Stimulated activated CD8-positive, alpha-beta memory T cell treated with anti-CD3 and anti-CD28 coated beads, Interleukin-4, amount 100 ng/mL, for 1 hour (primary cell): ENCODE data around the gene RETN.

ENCODE experiments used
- DNase-seq, 2 donors: peaks; one replicate each; pipeline ENCODE4 v3.0.0-alpha.2; 2020; ENCODE audit warnings: low read depth in 2 of 2, low spot score in 1 of 2

Gene RETN

DNA sequence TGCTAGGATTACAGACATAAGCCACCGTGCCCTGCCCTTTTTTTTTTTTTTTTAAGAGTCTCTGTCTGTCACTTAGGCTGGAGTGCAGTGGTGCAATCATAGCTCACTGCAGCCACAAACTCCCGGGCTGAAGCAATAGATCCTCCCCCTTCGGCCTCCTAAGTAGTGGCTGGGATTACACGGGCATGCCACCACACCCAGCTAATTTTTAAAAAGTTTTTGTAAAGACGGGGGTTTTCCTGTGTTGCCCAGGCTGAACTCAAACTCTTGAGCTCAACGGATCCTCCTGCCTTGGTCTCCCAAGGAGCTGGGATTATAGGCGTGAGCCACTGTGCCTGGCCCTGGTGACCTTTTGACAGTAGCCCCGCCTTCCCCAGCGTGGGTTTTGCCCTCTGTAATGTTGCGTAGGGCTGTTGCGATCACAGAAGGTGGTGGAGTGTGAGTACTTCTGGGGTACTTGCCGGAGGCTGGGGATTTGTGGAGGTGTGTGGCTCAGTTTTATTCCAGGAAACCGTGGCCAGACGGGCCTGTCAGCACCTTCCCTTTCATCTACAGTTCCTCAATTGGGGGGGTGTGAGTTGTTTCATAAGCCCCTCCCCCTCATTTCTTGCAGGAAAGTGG, 11.6 kb upstream of the RETN start:
- no peak for DNase-seq

DNA sequence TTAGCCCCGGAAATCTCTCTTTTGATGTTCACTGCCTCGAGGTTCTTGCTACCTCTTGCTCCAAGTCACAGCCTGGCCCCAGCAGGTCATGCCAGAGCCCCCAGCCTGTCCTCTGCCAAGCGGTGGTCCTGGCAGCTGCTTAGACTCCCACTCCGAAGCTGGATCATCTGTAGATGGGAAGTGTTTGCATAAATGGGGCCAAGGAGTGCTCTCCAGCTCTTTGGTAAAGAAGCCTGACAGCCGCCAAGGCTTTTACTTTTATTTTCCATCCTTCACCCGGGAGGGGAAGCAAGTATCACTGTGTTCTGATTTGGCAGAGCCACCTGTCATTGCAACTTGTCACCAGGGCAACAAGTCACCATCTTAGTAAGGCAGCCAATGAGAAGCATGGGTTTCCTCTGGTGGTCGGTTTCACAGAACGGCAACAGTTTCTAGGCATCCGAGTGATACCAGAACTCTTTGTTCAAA, 10.6 kb upstream of the RETN start:
- DNase-seq = no peak

DNA sequence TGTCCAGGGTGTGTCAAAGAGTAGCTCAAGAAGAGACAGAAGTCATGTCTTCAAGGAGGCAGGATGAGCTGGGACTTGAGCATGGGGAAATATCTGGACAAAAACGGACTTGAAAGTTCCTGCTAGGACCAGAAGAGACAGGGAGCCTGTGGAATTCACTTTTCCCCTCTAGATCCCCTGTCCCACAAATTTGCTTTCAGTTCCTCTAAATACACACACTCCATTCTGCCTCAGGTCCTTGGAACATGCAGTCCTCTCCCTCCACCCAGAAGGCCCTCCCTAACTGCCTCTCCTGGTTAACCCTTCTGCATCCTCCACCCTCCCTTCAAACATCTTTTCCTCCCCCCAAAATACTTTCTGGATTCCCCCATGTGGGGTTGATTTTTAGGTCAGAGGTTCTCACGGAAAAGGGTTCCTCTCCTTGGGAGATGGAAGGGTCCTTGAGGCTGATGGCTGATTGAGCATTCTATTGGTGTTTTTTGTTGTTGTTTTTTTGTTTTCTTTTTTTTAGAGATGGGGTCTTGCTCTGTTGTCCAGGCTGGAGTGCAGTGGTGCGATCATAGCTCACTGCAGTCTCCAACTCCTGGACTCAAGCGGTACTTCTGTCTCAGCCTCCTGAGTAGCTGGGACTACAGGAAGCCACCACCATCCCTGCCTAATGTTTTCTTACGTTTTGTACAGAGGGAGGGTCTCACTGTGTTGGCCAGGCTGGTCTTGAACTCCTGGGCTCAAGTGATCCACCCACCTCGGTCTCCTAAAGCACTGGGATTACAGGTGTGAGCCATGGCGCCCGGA, 6.9 kb upstream of the RETN start:
- DNase-seq = no peak

DNA sequence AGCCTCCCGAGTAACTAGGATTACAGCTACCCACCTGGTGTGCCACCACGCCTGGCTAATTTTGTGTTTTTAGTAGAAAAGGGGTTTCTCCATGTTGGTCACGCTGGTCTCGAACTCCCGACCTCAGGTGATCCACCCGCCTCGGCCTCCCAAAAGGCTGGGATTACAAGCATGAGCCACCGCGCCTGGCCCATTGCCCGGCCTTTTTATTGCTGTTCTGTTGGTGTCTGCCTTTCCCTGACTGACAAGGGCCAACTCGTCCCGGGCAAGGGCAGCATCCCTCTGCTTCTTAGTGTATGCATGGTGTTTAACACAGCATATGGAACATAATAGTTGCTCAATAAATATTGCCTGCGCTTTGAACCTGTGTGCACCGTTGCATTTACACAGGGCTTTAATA, 6.2 kb upstream of the RETN start:
- DNase-seq = no peak

DNA sequence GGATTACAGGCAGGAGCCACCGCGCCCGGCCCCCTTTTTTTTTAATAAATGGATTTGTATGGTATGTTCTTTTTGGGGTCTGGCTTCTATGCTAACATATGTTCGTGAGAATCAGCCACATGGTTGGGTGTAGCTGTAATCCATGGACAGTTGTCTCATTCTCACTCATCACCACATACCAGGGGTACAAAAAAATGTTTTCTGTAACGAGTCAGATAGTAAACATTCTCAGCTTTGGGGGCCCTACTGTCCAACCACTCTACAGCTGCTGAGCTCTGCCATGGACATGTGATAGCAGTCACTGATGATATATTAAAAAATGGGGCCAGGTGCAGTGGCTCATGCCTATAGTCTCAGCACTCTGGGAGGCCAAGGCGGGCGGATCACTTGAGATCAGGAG, 5.1 kb upstream of the RETN start:
- DNase-seq = no peak

DNA sequence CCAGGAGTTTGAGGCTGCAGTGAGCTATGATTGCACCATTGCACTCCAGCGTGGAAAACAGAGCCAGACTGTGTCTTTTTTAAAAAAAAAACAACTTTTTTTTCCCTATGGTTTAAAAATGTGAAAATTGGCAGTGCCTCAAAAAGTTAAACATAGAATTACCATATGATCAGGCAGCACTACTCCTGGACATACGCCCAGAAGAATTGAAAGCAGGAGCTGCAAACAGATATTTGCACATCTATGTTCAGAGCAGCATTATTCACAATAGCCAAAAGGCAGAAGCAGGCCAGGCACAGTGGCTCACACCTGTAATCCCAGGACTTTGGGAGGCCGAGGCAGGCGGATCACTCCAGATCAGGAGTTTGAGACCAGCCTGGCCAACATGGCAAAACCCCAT, 3.8 kb upstream of the RETN start:
- DNase-seq = no peak

DNA sequence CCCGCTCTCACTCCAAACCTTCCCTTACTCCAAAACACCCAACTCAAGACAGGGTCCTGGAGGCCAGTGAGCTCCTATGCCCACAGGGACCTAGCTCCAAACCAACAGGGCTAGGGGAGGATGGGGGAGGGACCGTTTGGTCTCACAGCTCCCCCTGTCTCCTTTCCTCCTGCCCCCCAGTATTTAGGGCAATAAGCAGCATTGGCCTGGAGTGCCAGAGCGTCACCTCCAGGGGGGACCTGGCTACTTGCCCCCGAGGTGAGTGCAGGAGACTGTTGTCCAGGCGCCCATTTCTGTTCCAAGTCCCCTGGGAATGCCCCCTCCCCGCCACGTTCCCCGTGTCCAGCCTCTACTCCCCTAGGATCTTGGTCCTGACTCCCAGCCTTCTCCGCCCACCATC, 792 bp downstream of the RETN start:
- DNase-seq = no peak

DNA sequence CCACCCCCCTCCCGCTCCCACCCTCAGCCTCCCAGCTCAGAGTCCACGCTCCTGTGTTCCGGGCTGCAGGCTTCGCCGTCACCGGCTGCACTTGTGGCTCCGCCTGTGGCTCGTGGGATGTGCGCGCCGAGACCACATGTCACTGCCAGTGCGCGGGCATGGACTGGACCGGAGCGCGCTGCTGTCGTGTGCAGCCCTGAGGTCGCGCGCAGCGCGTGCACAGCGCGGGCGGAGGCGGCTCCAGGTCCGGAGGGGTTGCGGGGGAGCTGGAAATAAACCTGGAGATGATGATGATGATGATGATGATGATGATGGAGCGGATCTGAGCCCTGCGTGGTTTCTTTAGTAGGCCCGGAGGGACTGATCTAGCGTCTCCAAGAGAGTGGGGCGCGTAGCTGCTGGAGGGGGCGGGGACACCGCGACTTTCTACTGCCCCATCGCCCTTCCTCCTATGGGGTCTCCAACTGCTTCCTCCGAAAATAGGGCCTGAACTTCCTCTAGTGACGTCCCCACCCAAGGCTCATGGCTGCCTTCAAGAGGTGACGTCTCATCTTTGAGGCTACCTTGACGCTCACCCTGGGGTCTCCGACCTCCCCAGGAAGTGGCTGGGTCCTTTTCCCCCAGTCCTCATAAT, 1.4 kb downstream of the RETN start:
- no peak for DNase-seq

DNA sequence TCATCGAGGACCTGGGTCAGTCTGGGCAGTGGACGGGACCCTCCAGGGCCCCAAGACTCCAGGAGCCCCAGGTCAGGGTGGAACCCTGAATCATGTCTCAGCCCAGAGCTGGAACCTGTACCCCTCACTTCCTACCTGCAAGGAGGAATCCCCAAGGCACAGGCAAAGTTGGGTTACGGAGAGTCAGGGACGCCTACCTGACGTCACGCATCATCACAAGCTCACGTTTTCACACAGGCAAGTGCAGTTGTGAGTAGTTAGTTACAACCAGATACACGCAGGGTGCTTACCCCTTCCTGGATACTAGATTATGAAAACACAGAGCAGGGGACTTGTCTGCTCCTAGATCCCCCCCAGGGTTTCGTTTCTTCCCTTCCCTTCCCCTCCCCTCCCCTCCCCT, 1.9 kb downstream of the RETN start:
- DNase-seq = no peak

DNA sequence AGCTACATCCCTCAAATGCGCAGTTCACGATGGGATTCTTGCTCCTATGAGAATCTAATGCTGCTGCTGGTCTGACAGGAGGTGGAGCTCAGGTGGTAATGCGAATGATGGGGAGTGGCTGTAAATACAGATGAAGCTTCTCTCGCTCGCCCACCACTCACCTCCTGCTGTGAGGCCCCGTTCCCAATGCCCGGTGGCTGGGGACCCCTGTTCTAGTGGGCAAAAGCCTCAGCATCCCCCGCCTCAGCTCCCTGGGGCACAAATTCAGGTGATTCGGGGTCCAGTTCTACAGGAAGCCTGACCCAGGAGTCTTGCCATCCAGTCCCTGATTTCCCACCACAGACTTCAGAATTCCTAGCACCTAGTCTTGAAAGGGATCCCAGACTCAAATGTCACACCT, 3.7 kb downstream of the RETN start:
- DNase-seq = no peak

DNA sequence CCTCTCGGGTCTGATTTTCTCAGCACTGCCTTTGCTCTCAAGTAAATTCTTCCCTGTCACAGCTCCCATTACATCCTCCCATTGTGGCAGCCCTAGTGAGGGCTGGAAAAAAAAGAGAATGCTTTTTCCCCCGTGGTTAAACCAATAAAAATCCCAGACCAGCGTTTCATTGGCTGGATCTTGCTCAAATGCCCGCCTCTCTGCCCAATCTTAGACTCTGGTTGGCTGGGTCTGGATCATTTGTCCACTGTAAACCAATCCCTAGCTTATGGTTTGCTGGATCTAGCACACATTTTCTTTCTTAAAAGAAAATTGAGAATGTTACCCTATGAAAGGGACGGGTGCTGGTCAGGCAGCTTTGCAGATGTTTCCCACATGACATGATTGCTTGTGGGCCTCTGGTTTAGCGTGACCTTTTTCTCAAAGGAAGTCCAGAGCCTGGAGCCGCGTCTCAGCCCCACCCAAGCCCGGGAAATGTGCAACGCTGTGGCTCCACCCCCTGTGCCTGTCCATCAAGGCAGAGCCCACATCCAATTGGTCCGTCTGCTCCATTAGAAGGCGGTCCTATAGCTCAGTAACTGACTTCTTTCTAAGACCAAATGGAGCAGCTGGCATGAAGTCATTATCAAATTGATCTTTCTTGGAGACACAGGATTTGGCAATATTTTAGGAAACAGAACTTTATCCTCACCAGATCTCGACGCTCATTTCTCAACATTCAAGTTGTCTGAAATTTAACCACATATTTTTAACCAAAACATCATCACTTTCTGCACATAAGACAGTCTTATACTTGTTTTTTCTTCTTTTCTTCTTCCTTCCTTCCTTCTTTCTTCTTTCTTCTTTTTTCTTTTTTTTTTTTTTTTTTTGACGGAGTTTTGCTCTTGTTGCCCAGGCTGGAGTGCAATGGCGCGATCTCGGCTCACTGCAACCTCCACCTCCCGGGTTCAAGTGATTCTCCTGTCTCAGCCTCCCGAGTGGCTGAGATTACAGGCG, 5.5 kb downstream of the RETN start:
- DNase-seq = no peak

DNA sequence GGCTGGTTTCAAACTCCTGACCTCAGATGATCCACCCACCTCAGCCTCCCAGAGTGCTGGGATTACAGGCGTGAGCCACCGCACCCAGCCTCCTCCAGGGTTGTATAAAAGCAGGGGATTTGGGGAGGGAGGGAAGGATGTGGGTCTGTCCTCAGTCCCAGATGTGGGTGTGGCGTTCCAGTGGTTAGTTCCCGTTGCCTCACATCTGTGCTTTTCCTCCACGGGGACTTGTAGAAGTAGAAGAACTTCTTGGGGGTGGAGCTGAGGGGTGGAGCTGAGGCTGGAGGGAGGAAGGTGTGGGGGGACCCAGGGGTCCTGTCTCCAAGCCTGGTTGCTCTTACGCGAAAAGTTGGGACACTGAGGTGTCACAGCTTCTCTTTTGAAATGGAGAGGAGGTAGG, 7.5 kb downstream of the RETN start:
- no peak for DNase-seq

DNA sequence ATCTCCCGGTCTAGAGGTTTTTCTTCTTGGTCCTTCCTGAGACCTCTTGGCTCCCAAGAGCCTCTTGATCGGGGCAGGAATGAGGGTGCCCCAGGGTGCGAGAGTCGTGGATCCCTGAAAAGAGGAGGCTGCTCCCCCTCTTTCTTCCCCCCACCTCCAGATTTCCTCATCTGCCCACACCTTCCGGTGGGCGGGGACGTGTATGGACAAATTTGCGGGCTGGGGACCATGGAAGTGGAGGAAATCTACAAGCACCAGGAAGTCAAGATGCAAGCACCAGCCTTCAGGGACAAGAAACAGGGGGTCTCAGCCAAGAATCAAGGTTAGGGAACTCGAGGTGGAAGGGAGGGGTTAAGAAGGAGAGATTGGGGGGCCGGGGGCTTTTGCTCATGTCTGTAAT, 8.0 kb downstream of the RETN start, which contains the start of gene MCEMP1:
Gene MCEMP1, plus strand, starts transcription at position 237 of the 400 bp plus-strand sequence. Its CDS starts 31 bp downstream, at position 268.
- no peak for DNase-seq

DNA sequence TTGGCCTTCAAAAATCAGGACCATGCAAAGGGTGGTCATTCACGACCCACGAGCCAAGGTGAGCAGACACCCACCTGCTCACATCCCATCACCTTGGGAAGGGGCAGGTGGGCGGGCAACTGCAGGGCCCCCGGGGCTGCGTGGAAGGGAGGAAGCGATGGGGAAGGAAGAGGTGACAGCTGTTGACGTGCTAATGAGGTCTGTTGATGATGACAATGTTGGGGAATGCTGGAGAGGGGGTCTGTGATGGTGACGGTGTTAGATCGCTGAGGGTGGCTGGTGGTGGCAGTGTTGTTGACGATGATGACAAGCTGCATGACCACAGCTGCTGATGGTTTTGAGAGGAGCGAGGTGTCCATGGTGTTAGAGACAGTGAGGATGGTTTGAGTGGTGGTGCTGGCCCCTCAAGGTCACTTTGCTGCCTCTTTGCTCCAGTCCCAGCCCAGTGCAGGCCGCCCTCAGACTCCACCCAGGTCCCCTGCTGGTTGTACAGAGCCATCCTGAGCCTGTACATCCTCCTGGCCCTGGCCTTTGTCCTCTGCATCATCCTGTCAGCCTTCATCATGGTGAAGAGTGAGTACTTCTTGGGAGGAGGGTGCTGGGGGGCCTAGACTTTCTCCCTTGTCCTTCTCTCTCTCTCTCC, 8.9 kb downstream of the RETN start:
- DNase-seq = no peak

DNA sequence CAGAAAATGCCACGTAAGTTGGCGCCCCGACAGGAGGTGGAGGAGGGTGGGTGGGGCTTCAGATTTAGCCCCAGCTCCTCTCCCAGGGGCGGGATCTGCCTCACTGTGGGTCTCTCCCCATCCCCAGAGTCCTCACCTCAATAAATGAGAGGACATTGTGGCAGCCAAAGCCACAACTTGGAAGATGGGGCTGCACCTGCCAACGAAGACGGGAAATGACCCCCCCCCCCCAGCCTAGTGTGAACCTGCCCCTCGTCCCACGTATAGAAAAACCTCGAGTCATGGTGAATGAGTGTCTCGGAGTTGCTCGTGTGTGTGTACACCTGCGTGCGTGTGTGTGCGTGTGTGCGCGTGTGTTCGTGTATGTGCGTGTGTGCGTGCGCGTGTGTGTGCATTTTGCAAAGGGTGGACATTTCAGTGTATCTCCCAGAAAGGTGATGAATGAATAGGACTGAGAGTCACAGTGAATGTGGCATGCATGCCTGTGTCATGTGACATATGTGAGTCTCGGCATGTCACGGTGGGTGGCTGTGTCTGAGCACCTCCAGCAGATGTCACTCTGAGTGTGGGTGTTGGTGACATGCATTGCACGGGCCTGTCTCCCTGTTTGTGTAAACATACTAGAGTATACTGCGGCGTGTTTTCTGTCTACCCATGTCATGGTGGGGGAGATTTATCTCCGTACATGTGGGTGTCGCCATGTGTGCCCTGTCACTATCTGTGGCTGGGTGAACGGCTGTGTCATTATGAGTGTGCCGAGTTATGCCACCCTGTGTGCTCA, 10.3 kb downstream of the RETN start:
- peak in 1 of 2 donors; percentile 40 for DNase-seq

DNA sequence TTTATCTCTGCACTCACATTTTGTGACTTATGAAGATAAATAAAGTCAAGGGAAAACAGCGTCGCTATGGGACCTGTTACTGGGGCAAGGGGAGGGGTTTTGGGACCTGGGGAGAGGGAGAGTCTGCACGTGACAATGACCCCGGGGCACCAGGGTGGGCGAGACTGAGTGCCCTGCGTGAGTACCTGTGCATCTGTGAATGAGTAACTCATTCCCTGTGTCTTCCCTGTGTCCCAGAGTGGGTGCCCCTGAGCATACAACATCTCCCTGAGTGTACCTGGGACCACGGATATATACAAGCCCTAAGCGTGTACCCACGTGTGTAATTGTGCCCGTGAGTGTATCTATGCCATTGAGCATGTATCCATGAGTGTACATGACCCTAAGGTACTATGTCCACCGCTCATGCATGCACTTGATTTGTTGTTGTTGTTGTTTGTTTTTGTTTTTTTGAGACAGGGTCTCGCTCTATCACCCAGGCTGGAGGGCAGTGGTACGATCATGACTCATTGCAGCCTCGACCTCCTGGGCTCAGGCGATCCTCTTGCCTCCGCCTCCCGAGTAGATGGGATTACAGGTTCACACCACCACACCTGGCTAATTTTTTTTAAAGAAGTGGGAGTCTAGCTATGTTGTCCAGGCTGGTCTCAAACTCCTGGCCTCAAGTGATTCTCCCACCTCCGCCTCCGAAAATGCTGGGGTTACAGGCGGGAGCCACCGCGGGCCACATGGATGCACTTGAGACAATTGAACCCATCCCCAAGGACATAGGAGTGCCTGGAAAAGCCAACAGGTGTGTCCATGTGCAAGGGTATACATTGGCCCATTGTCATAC, 11.1 kb downstream of the RETN start:
- DNase-seq = no peak

DNA sequence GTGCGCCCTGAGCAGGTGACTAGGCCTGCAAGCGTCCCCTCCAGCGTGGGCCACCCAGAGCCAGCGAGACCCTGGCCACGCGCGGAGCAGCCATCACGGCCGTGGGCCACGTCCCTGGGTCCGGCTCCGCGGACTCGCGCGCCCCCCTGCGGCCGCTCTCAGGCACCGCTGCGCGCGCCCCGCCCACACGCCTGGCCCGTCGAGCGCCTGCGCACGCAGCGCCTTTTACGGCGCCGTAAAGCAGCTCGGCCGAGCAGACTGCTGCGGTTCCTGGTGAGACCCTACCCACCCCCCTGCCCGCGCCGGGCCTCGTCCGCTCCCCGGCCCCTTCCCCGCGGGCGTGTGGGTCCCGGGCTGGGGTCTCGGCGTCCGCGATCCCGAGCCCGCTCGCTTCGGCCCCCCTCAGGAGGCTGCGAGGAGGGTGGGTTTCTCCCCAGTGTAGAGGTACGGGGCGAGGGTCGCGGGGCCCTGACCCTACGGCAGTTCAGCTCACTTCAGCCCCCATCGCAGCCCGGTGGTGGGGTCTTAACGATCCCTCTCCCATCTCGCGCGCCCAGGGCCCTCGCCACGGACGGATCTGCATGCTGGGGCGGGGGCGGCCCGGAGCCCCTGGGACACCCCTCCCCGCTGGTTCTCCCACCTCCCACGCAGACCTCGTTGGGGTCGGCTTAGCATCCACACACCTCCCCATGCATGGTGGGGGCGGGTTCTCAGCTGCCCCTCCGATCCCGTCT, 11.9 kb downstream of the RETN start, which contains the start of gene TRAPPC5:
Gene TRAPPC5, plus strand, starts transcription at position 228 of the 734 bp plus-strand sequence. CDS start 1,421 bp downstream, outside the sequence.
- peak; percentile 56 to 71 for DNase-seq
